ACC112 (cell line): ENCODE results near the gene DHX40.
A peak's percentile ranks its signal among the peaks of the same experiment; 100 is the strongest.
"Not testable (repeated sequence)": the region's sequence is repeated elsewhere in the genome, so short reads cannot be mapped to it uniquely, and the experiment has no call there.

ENCODE experiments used
- H2AFZ ChIP-seq: fragments of 200-600 bp; sonication (generic); one replicate; pipeline ENCODE4 v1.6.0; 2017; ENCODE audit warnings: antibody characterized with exemption, low read length; ENCODE audit not compliant: unreplicated experiment
- H3K27ac ChIP-seq: fragments of 200-600 bp; sonication (generic); 2 replicates; pipeline ENCODE4 v1.5.1; 2014; ENCODE audit warnings: low read depth, mild to moderate bottlenecking, antibody characterized with exemption, low read length, moderate library complexity
- H3K27me3 ChIP-seq: fragments of 200-600 bp; sonication (generic); 2 replicates; pipeline ENCODE4 v1.6.1; 2014; ENCODE audit warnings: mild to moderate bottlenecking, antibody characterized with exemption, low read length, moderate library complexity, mixed read lengths; ENCODE audit not compliant: insufficient read depth
- H3K36me3 ChIP-seq: fragments of 200-600 bp; sonication (generic); 2 replicates; pipeline ENCODE4 v1.6.1; 2016; ENCODE audit warnings: mild to moderate bottlenecking, antibody characterized with exemption, low read length, moderate library complexity, mixed read lengths; ENCODE audit not compliant: insufficient read depth
- H3K4me1 ChIP-seq: fragments of 200-600 bp; sonication (generic); one replicate; pipeline ENCODE4 v1.6.1; 2016; ENCODE audit warnings: low read length, mixed read lengths; ENCODE audit not compliant: insufficient read depth, unreplicated experiment, control insufficient read depth
- H3K4me3 ChIP-seq: fragments of 200-600 bp; sonication (generic); 2 replicates; pipeline ENCODE4 v1.5.1; 2014; ENCODE audit warnings: mild to moderate bottlenecking, low read depth, low read length
- H3K79me2 ChIP-seq: fragments of 200-600 bp; sonication (generic); one replicate; pipeline ENCODE4 v1.6.0; 2016; ENCODE audit warnings: low read length; ENCODE audit not compliant: control insufficient read depth, unreplicated experiment, insufficient read depth

Gene DHX40

GRCh38 chr17:59558953-59559352 is 6.5 kb upstream of the DHX40 start:
- no peak overlapping the region for H3K27ac ChIP-seq
- H3K4me1 ChIP-seq = no peaks in the 10 kb centered on the region

GRCh38 chr17:59561042-59561441 is 4.4 kb upstream of the DHX40 start:
- H3K36me3 ChIP-seq = no peaks in the 10 kb centered on the region

More at GRCh38 chr17:59558953-59559352, 6.5 kb upstream of the DHX40 start:
- no peak overlapping the region for H2AFZ ChIP-seq
- H3K36me3 ChIP-seq = no peaks in the 10 kb centered on the region
- H3K79me2 ChIP-seq = no peaks in the 10 kb centered on the region
- no peaks in the 10 kb centered on the region for H3K27me3 ChIP-seq
- H3K4me3 ChIP-seq = no peak overlapping the region

GRCh38 chr17:59565959-59566324 is 532 bp downstream of the DHX40 start:
- no peaks in the 10 kb centered on the region for H3K27me3 ChIP-seq
- peak overlapping the region; percentile 91 for H3K4me3 ChIP-seq
- peak overlapping the region; percentile 97 for H2AFZ ChIP-seq
- H3K79me2 ChIP-seq = peaks cover 23% of the 10 kb centered on the region
- peaks cover 6% of the 10 kb centered on the region for H3K4me1 ChIP-seq
- H3K36me3 ChIP-seq = peaks cover 4% of the 10 kb centered on the region
- peak overlapping the region; percentile 81 for H3K27ac ChIP-seq

More at GRCh38 chr17:59561042-59561441, 4.4 kb upstream of the DHX40 start:
- H3K27ac ChIP-seq = no peak overlapping the region
- peaks cover 2% of the 10 kb centered on the region for H3K79me2 ChIP-seq
- no peak overlapping the region for H3K4me3 ChIP-seq
- H3K27me3 ChIP-seq = no peaks in the 10 kb centered on the region
- H2AFZ ChIP-seq = peak overlapping the region; percentile 35
- H3K4me1 ChIP-seq = peaks cover under 1% of the 10 kb centered on the region

GRCh38 chr17:59569151-59569550 is 3.7 kb downstream of the DHX40 start:
- not testable (repeated sequence) for H3K4me3 ChIP-seq, H3K36me3 ChIP-seq, H3K27ac ChIP-seq, H3K4me1 ChIP-seq, H2AFZ ChIP-seq, H3K27me3 ChIP-seq
- peaks cover 23% of the 10 kb centered on the region for H3K79me2 ChIP-seq

GRCh38 chr17:59572301-59572924 is 7.0 kb downstream of the DHX40 start:
- Histone ChIP-seq H3K27ac (peak overlapping the region; percentile 61), H3K4me3 (no peak overlapping the region), H3K27me3 (no peaks in the 10 kb centered on the region), H3K79me2 (peaks cover 9% of the 10 kb centered on the region), H3K4me1 (no peaks in the 10 kb centered on the region), H2AFZ (no peak overlapping the region), H3K36me3 (peaks cover 4% of the 10 kb centered on the region)

GRCh38 chr17:59584168-59584567 is 18.8 kb downstream of the DHX40 start:
- not testable (repeated sequence) for H3K4me1 ChIP-seq, H3K27ac ChIP-seq, H3K4me3 ChIP-seq, H3K79me2 ChIP-seq, H2AFZ ChIP-seq, H3K36me3 ChIP-seq, H3K27me3 ChIP-seq

- no peak overlapping the region for H3K4me3 ChIP-seq
- H3K4me1 ChIP-seq = no peaks in the 10 kb centered on the region
- no peak overlapping the region for H2AFZ ChIP-seq
- H3K27ac ChIP-seq = no peak overlapping the region
- H3K36me3 ChIP-seq = peaks cover 5% of the 10 kb centered on the region; the same call in 1 of the 2 replicates
- no peaks in the 10 kb centered on the region for H3K27me3 ChIP-seq
- no peaks in the 10 kb centered on the region for H3K79me2 ChIP-seq
Observed at GRCh38 chr17:59600169-59600568, 34.8 kb downstream of the DHX40 start.

- Histone ChIP-seq H3K27me3 (no peaks in the 10 kb centered on the region), H3K4me3 (no peak overlapping the region), H3K79me2 (no peaks in the 10 kb centered on the region), H3K4me1 (no peaks in the 10 kb centered on the region), H2AFZ (no peak overlapping the region), H3K36me3 (peaks cover 12% of the 10 kb centered on the region), H3K27ac (no peak overlapping the region)
Observed at GRCh38 chr17:59601130-59601529, 35.7 kb downstream of the DHX40 start.

GRCh38 chr17:59607061-59607460 is 41.7 kb downstream of the DHX40 start:
- Histone ChIP-seq H3K27me3 (no peaks in the 10 kb centered on the region), H3K4me1 (no peaks in the 10 kb centered on the region), H3K36me3 (peaks cover 22% of the 10 kb centered on the region), H3K4me3 (no peak overlapping the region), H2AFZ (no peak overlapping the region), H3K27ac (no peak overlapping the region), H3K79me2 (no peaks in the 10 kb centered on the region)

- Histone ChIP-seq H3K4me1 (no peaks in the 10 kb centered on the region), H3K4me3 (no peak overlapping the region), H3K27ac (no peak overlapping the region), H2AFZ (no peak overlapping the region), H3K27me3 (no peaks in the 10 kb centered on the region), H3K36me3 (peaks cover 22% of the 10 kb centered on the region), H3K79me2 (no peaks in the 10 kb centered on the region)
Observed at GRCh38 chr17:59607817-59608403, 42.5 kb downstream of the DHX40 start.

- no peaks in the 10 kb centered on the region for H3K4me1 ChIP-seq
- H3K79me2 ChIP-seq = no peaks in the 10 kb centered on the region
- H3K27me3 ChIP-seq = no peaks in the 10 kb centered on the region
- no peak overlapping the region for H3K4me3 ChIP-seq
- peaks cover 15% of the 10 kb centered on the region for H3K36me3 ChIP-seq
- H3K27ac ChIP-seq = no peak overlapping the region
- no peak overlapping the region for H2AFZ ChIP-seq
Observed at GRCh38 chr17:59611503-59611902, 46.1 kb downstream of the DHX40 start.
